Thyroid gland (tissue), 4 donors: ENCODE measurements around the gene GAS6. TPM values are rescaled to one million over a fixed set of nuclear protein-coding genes. Genes with fewer than 3 reads are reported as not detected.
"Not testable (repeated sequence)": the region's sequence is repeated elsewhere in the genome, so short reads cannot be mapped to it uniquely, and the experiment has no call there.

Experiments used
- DNase-seq, 2 donors: peaks; one replicate each; pipeline ENCODE4 v3.0.0-alpha.2; 2019
- H3K27ac ChIP-seq, 3 donors: fragments of 200-600 bp; sonication (generic); 1 replicate in 2 of 3; 2 replicates in 1 of 3; pipeline ENCODE4 v1.5.1; 2016 to 2019; ENCODE audit warnings: mild to moderate bottlenecking in 1 of 3, moderate library complexity in 1 of 3
- H3K27me3 ChIP-seq: fragments of 200-600 bp; sonication (generic); one replicate; pipeline ENCODE4 v1.5.1; 2019
- H3K36me3 ChIP-seq, 2 donors: fragments of 200-600 bp; sonication (generic); one replicate each; pipeline ENCODE4 v1.5.1; 2016 to 2019
- H3K4me1 ChIP-seq, 2 donors: fragments of 200-600 bp; sonication (generic); one replicate each; pipeline ENCODE4 v1.5.1; 2017 to 2019
- H3K4me3 ChIP-seq, 3 donors: fragments of 200-600 bp; sonication (generic); replicated peaks in 1 of 3; 1 replicate in 2 of 3; 2 replicates in 1 of 3; pipeline ENCODE4 v1.5.1; 2016; ENCODE audit warnings: mild to moderate bottlenecking in 1 of 3
- H3K9me3 ChIP-seq: fragments of 200-600 bp; sonication (generic); one replicate; pipeline ENCODE4 v1.5.1; 2017
- POLR2A ChIP-seq, 2 donors: fragments of 450-650 bp; IDR thresholded peaks; one replicate each; pipeline ENCODE4 v1.6.1; 2017; ENCODE audit warnings: antibody characterized with exemption in 2 of 2, mild to moderate bottlenecking in 2 of 2, moderate library complexity in 1 of 2
- WGBS, 2 donors: methylation state at CpG; one replicate each; pipeline ENCODE4 v1.1.5; 2017; 5-methylcytosine and 5-hydroxymethylcytosine counted together
- intact Hi-C: fragments of 100-400 bp; cut with DNase I; formaldehyde crosslinking; loops from one replicate; pipeline ENCODE4 v1.15.1; 2023
- total RNA-seq, 4 donors: library from RNA; depleted of rRNA; stranded (reverse); fragments of >200 nt; gene quantifications; one replicate each; pipeline ENCODE4 v1.2.3, GENCODE V29; 2016
- TF ChIP-seq, protein P1 (sequence below), 6 experiments: fragments of 200-600 bp in 3 of 6; fragments of 450-650 bp in 3 of 6; sonication (generic) in 3 of 6; IDR thresholded peaks; one replicate each; pipeline ENCODE4 v1.5.1; 2016 to 2019; ENCODE audit warnings: antibody characterized with exemption in 6 of 6, mild to moderate bottlenecking in 2 of 6, inconsistent platforms in 1 of 6, moderate library complexity in 1 of 6

GAS6 gene
- total RNA-seq, 4 donors from 2014 or later: 145 to 197 (median 173) TPM

DNA sequence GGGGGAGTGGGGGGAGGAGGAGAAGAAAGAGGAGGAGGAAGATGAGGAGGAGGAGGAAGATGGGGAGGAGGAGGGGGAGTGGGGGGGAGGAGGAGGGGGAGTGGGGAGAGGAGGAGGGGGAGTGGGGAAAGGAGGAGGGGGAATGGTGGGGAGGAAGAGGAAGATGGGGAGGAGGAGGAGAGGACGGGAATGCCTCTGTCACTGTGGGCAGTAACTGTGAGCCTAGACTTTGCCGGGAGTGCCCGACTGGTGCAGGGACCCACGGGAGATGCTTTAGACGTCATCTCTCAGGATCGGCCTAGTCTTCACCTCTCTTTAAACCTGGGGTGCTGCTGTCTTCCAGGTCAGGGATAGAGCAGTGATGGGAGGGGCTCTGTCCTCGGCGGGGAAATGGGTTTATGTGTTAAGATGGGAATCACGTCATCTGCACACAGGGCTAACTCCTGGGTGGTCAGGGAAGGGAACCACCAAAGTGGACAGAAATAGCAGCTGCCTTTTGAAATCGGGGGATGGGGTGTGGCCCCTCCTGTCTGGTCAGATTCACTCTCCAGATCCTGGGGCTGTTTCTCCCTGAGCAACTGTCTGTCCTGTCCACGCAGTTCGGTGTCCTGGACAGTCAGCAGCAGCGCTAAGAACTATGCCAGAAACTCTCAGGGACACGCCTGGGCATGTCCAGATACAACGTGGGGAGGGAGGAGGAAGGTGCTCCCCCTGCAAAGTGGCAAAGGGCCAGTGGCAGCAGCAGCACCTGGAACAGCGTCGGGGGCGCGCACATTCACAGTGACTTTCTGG lies 26.9 kb downstream of the GAS6 start:
- DNase-seq: peak; percentile 58 to 81
- Histone ChIP-seq H3K27me3 (no peaks in the 10 kb centered on the region), H3K4me1 (peaks cover 43 to 44% of the 10 kb centered on the region in 2 donors), H3K36me3 (peaks cover 14 to 24% of the 10 kb centered on the region in 2 donors), H3K9me3 (no peaks in the 10 kb centered on the region), H3K27ac (peak overlapping the region; percentile 58 to 91 (median 77)), H3K4me3 (no peak overlapping the region)
- TF ChIP-seq, protein P1, sequence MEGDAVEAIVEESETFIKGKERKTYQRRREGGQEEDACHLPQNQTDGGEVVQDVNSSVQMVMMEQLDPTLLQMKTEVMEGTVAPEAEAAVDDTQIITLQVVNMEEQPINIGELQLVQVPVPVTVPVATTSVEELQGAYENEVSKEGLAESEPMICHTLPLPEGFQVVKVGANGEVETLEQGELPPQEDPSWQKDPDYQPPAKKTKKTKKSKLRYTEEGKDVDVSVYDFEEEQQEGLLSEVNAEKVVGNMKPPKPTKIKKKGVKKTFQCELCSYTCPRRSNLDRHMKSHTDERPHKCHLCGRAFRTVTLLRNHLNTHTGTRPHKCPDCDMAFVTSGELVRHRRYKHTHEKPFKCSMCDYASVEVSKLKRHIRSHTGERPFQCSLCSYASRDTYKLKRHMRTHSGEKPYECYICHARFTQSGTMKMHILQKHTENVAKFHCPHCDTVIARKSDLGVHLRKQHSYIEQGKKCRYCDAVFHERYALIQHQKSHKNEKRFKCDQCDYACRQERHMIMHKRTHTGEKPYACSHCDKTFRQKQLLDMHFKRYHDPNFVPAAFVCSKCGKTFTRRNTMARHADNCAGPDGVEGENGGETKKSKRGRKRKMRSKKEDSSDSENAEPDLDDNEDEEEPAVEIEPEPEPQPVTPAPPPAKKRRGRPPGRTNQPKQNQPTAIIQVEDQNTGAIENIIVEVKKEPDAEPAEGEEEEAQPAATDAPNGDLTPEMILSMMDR (IDR thresholded peaks at IDR 0.05): no peak
- TF ChIP-seq POLR2A (IDR thresholded peaks at IDR 0.05): peak in 1 of 2 donors; percentile 30
- WGBS, 2 donors: 49 to 60% methylated on average over 16 to 19 of the region's 19 CpGs
- intact Hi-C loops: no loop called here

- peaks cover 14 to 24% of the 10 kb centered on the region in 2 donors for H3K36me3 ChIP-seq
- 88 to 92% methylated on average over 23 to 26 of the region's 37 CpGs for WGBS, 2 donors
- no peak for DNase-seq
- no peak overlapping the region for H3K4me3 ChIP-seq
- no peaks in the 10 kb centered on the region for H3K27me3 ChIP-seq
- intact Hi-C loops: no loop called here
- peaks cover 39 to 40% of the 10 kb centered on the region in 2 donors for H3K4me1 ChIP-seq
- TF ChIP-seq, protein P1 (IDR thresholded peaks at IDR 0.05): no peak
- no peak for TF ChIP-seq POLR2A (IDR thresholded peaks at IDR 0.05)
- no peak overlapping the region for H3K27ac ChIP-seq
- no peaks in the 10 kb centered on the region for H3K9me3 ChIP-seq
Observed at GRCh38 chr13:113835461-113836270, 28.2 kb downstream of the GAS6 start.

- Histone ChIP-seq H3K27me3 (no peaks in the 10 kb centered on the region), H3K36me3 (peaks cover 14 to 24% of the 10 kb centered on the region in 2 donors), H3K4me3 (no peak overlapping the region), H3K27ac (no peak overlapping the region), H3K9me3 (no peaks in the 10 kb centered on the region), H3K4me1 (peaks cover 29 to 30% of the 10 kb centered on the region in 2 donors)
- WGBS, 2 donors: 93 to 95% methylated on average over 28 to 33 of the region's 38 CpGs
- DNase-seq: no peak
- no peak for TF ChIP-seq POLR2A (IDR thresholded peaks at IDR 0.05)
- TF ChIP-seq, protein P1 (IDR thresholded peaks at IDR 0.05): no peak
- intact Hi-C loops: no loop called here
Observed at GRCh38 chr13:113834496-113835200, 29.2 kb downstream of the GAS6 start.

GRCh38 chr13:113834006-113834405 lies 29.9 kb downstream of the GAS6 start:
- H3K9me3 ChIP-seq, intact Hi-C loops, H3K4me3 ChIP-seq, DNase-seq, H3K27me3 ChIP-seq, H3K27ac ChIP-seq: not testable (repeated sequence)
- Histone ChIP-seq H3K4me1 (peaks cover 23% of the 10 kb centered on the region in 2 donors), H3K36me3 (peaks cover 14 to 20% of the 10 kb centered on the region in 2 donors)
- 97 to 98% methylated on average over 16 to 17 of the region's 17 CpGs for WGBS, 2 donors

DNA sequence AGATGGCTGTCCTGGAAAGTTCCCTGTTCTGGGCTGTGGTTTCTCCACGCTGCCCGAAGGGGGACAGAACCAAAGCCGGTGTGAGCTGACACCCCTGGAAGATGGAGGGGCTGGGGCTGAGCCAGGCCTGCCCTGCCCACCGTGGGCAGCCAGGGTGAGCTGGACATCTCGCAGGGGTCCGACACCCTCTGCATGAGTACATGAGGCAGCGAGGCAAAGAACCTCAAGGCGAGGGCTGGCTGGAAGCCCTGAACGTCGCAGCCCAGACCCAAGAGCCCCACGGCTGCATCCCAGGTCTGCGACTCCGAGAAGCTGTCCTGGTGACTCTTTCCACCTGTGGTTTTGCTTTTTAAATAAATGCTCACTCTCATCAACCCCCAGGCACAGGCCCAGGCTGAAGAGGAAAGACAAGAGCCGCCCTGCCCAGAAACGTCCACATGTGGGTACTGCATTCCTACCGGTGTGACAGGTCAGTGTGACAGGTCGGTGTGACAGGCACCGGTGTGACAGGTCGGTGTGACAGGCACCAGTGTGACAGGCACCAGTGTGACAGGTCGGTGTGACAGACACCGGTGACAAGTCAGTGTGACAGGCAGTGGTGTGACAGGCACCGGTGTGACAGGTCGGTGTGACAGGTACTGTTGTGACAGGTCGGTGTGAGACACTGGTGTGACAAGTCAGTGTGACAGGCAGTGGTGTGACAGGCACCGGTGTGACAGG lies 30.6 kb downstream of the GAS6 start:
- Histone ChIP-seq H3K27me3 (no peaks in the 10 kb centered on the region), H3K4me3 (no peak overlapping the region), H3K9me3 (no peaks in the 10 kb centered on the region), H3K36me3 (peaks cover 18 to 20% of the 10 kb centered on the region in 2 donors), H3K27ac (no peak overlapping the region), H3K4me1 (peaks cover 15 to 16% of the 10 kb centered on the region in 2 donors)
- intact Hi-C loops: no loop called here
- whole genome bisulfite sequencing, 2 donors: 90 to 94% methylated on average over 24 of the region's 25 CpGs
- TF ChIP-seq, protein P1 (IDR thresholded peaks at IDR 0.05): no peak
- TF ChIP-seq POLR2A (IDR thresholded peaks at IDR 0.05): no peak
- no peak for DNase-seq
